Natural killer cell (primary cell): Measurements from ENCODE around the gene PPP1CB. TPM values are rescaled to one million over a fixed set of nuclear protein-coding genes. Genes with fewer than 3 reads are reported as not detected.

ENCODE experiments used
- ATAC-seq, 3 donors: fragments of 150-1000 bp in 2 of 3; fragments of 200-7000 bp in 1 of 3; cut with Tn5 transposase; 1 replicate in 1 of 3; 2 replicates in 2 of 3; pipeline ENCODE4 v1.10.0; 2021; ENCODE audit warnings: mild to moderate bottlenecking in 2 of 3, moderate library complexity in 2 of 3
- DNase-seq, 2 donors: peaks; one replicate each; pipeline versions ENCODE4 v3.0.0 to v3.0.0-alpha.2; 2013 to 2021; ENCODE audit warnings: mixed read lengths in 1 of 2
- H3K27ac ChIP-seq: one replicate; pipeline ENCODE4 v1.5.1; 2013; ENCODE audit warnings: mild to moderate bottlenecking, low read length
- H3K27me3 ChIP-seq: one replicate; pipeline ENCODE4 v1.6.1; 2013; ENCODE audit warnings: low read length; ENCODE audit not compliant: control insufficient read depth, insufficient read depth
- H3K36me3 ChIP-seq: one replicate; pipeline ENCODE4 v1.6.1; 2013; ENCODE audit warnings: low read length; ENCODE audit not compliant: control insufficient read depth, insufficient read depth
- H3K4me1 ChIP-seq: one replicate; pipeline ENCODE4 v1.6.1; 2013; ENCODE audit warnings: low read length; ENCODE audit not compliant: control insufficient read depth, insufficient read depth
- H3K4me3 ChIP-seq: one replicate; pipeline ENCODE4 v1.5.1; 2013; ENCODE audit warnings: low read length
- H3K9me3 ChIP-seq: one replicate; pipeline ENCODE4 v1.6.1; 2013; ENCODE audit warnings: low read length; ENCODE audit not compliant: control insufficient read depth, insufficient read depth
- H3K27ac Mint-ChIP-seq, 2 donors: one replicate each; pipeline ENCODE4 v1.8.0; 2022; ENCODE audit warnings: mild to moderate bottlenecking in 2 of 2, mixed read lengths in 2 of 2, moderate library complexity in 1 of 2
- H3K27me3 Mint-ChIP-seq, 2 donors: one replicate each; pipeline ENCODE4 v1.8.0; 2022; ENCODE audit warnings: low read depth in 2 of 2, mixed read lengths in 2 of 2
- H3K36me3 Mint-ChIP-seq: one replicate; pipeline ENCODE4 v1.8.0; 2022; ENCODE audit warnings: mixed read lengths
- H3K4me1 Mint-ChIP-seq, 2 donors: one replicate each; pipeline ENCODE4 v1.8.0; 2022; ENCODE audit warnings: mixed read lengths in 2 of 2
- H3K4me3 Mint-ChIP-seq: one replicate; pipeline ENCODE4 v1.8.0; 2022; ENCODE audit warnings: mild to moderate bottlenecking, moderate library complexity, mixed read lengths
- H3K9me3 Mint-ChIP-seq, 2 donors: one replicate each; pipeline ENCODE4 v1.8.0; 2022; ENCODE audit warnings: mixed read lengths in 2 of 2
- WGBS: methylation state at CpG from one replicate; pipeline ENCODE4 v1.1.7; 2013; ENCODE audit warnings: missing lambda C conversion rate; ENCODE audit not compliant: insufficient coverage; 5-methylcytosine and 5-hydroxymethylcytosine counted together
- intact Hi-C: fragments of 100-400 bp; cut with micrococcal nuclease; formaldehyde crosslinking; loops from one replicate; pipeline ENCODE4 v1.14.2; 2022
- total RNA-seq, 4 donors: library from RNA; stranded (reverse); fragments of 120-200 nt in 1 of 4; gene quantifications; one replicate each; pipeline versions ENCODE4 v1.2.3 to v1.2.4, GENCODE V29; 2013 to 2022
- TF ChIP-seq, protein P1 (sequence below): fragments of 200-600 bp; IDR thresholded peaks from one replicate; pipeline ENCODE4 v1.8.0; 2022; ENCODE audit warnings: antibody characterized with exemption

PPP1CB gene
- total RNA-seq, 3 donors from 2014 or later (not counting 1 experiment from before 2014, with no cell fraction given): 157 to 200 (median 181) TPM

DNA sequence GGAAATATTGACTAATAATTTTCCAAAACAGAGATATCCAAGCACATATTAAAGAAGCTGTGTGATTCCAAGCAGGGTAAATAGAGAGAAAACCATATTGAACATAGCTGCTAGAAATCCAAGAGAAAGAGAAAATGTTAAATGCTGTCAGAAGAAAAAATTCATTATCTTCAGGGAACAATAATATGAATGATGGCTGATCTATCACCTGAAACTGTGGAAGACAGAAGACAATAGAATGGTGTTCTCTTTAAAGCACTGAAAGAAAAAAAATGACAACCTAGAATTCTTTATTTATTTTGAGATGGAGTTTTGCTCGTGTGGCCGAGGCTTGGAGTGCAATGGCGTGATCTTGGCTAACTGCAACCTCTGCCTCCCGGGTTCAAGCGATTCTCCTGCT, 17.3 kb downstream of the PPP1CB start:
- Mint-ChIP-seq H3K4me3 (no peak overlapping the region), H3K36me3 (no peaks in the 10 kb centered on the region), H3K9me3 (no peaks in the 10 kb centered on the region), H3K27me3 (no peaks in the 10 kb centered on the region), H3K27ac (peak overlapping the region; percentile 17 to 26), H3K4me1 (peaks cover 72 to 85% of the 10 kb centered on the region in 2 donors)
- Histone ChIP-seq H3K27ac (no peak overlapping the region), H3K4me1 (peaks cover 10% of the 10 kb centered on the region), H3K27me3 (no peaks in the 10 kb centered on the region), H3K4me3 (no peak overlapping the region), H3K36me3 (no peaks in the 10 kb centered on the region), H3K9me3 (no peaks in the 10 kb centered on the region)
- WGBS: 100% methylated on average over 5 of the region's 5 CpGs
- TF ChIP-seq, protein P1, sequence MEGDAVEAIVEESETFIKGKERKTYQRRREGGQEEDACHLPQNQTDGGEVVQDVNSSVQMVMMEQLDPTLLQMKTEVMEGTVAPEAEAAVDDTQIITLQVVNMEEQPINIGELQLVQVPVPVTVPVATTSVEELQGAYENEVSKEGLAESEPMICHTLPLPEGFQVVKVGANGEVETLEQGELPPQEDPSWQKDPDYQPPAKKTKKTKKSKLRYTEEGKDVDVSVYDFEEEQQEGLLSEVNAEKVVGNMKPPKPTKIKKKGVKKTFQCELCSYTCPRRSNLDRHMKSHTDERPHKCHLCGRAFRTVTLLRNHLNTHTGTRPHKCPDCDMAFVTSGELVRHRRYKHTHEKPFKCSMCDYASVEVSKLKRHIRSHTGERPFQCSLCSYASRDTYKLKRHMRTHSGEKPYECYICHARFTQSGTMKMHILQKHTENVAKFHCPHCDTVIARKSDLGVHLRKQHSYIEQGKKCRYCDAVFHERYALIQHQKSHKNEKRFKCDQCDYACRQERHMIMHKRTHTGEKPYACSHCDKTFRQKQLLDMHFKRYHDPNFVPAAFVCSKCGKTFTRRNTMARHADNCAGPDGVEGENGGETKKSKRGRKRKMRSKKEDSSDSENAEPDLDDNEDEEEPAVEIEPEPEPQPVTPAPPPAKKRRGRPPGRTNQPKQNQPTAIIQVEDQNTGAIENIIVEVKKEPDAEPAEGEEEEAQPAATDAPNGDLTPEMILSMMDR: no peak
- ATAC-seq (no peak), DNase-seq (no peak)
- intact Hi-C loops: no loop called here

DNA sequence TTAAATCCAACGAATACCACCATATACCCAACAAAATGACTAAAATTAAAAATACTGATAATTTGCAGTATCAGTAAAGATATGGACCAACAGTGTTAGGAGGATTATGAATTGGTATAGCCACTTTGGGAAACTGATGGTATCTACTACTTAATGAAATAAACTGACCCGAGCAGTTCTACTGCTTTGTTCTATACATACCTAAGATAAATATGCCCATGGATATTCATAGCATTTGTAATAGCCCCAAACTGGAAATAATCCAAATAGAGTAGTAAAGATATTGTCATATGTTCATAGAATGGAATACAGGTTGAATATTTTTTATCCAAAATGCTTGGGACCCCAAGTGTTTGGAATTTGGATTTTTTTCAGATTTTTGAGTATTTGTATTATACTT, 20.7 kb downstream of the PPP1CB start:
- Mint-ChIP-seq H3K4me1 (peaks cover 62 to 69% of the 10 kb centered on the region in 2 donors), H3K27ac (no peak overlapping the region), H3K9me3 (no peaks in the 10 kb centered on the region), H3K27me3 (no peaks in the 10 kb centered on the region), H3K36me3 (no peaks in the 10 kb centered on the region), H3K4me3 (no peak overlapping the region)
- no peak overlapping the region for H3K4me3 ChIP-seq
- no peak overlapping the region for H3K27ac ChIP-seq
- ATAC-seq (no peak), DNase-seq (no peak)
- H3K9me3 ChIP-seq: no peaks in the 10 kb centered on the region
- intact Hi-C loops: no loop called here
- peaks cover 8% of the 10 kb centered on the region for H3K36me3 ChIP-seq
- TF ChIP-seq, protein P1: no peak
- no peaks in the 10 kb centered on the region for H3K27me3 ChIP-seq
- peaks cover 13% of the 10 kb centered on the region for H3K4me1 ChIP-seq
- WGBS: no CpG with 5 or more reads among the region's 2 CpGs

DNA sequence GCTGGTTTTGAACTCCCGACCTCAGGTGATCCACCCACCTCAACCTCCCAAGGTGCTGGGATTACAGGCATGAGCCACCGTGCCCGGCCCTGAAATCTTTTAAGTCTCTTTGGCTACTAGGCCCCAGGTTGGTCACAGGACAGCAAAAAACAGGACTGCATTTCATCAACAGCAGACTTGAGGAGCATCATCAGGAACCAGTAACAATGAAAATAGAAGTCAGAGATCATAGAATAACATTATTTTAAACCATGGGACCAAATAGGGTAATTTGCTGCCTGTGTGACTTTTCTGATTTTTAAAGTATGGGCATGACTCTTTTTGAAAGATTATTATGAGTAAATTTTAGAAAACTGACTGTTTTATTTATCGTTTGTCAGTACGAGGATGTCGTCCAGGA, 24.8 kb downstream of the PPP1CB start:
- no peaks in the 10 kb centered on the region for H3K9me3 Mint-ChIP-seq
- H3K36me3 Mint-ChIP-seq: no peaks in the 10 kb centered on the region
- TF ChIP-seq, protein P1: no peak
- H3K36me3 ChIP-seq: peaks cover 41% of the 10 kb centered on the region
- WGBS: 79% methylated on average over 6 of the region's 6 CpGs
- H3K27ac ChIP-seq: no peak overlapping the region
- H3K27me3 Mint-ChIP-seq: no peaks in the 10 kb centered on the region
- intact Hi-C loops: no loop called here
- H3K27ac Mint-ChIP-seq: peak overlapping the region; percentile 27 to 67
- peaks cover 31 to 33% of the 10 kb centered on the region in 2 donors for H3K4me1 Mint-ChIP-seq
- no peaks in the 10 kb centered on the region for H3K27me3 ChIP-seq
- ATAC-seq (no peak), DNase-seq (no peak)
- no peaks in the 10 kb centered on the region for H3K9me3 ChIP-seq
- H3K4me1 ChIP-seq: peaks cover 5% of the 10 kb centered on the region
- H3K4me3 ChIP-seq: no peak overlapping the region
- no peak overlapping the region for H3K4me3 Mint-ChIP-seq

DNA sequence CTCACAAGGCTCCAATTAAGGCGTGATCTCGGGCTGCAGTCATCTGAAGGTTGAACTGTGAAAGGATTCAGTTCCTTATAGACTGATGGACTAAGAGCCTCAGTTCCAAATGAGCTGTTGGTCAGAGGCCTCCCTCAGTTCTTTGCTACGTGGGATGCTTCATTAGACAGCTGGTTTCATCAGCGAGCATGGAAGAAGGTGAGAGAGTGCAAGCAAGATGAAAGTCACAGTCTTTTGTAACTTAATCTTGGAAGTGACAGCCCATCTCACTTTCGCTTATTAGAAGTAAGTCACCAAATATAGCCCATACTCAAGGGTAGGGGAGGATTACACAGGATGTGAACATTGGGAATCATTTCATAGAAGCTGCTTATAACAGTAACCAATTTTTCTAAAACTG, 26.8 kb downstream of the PPP1CB start:
- 100% methylated on average over 4 of the region's 5 CpGs for WGBS
- H3K27ac Mint-ChIP-seq: peak overlapping the region in 1 of 2 donors; percentile 18
- Histone ChIP-seq H3K9me3 (no peaks in the 10 kb centered on the region), H3K27ac (no peak overlapping the region), H3K4me1 (peaks cover 5% of the 10 kb centered on the region), H3K27me3 (no peaks in the 10 kb centered on the region), H3K4me3 (no peak overlapping the region), H3K36me3 (peaks cover 60% of the 10 kb centered on the region)
- no peaks in the 10 kb centered on the region for H3K9me3 Mint-ChIP-seq
- peaks cover 22 to 26% of the 10 kb centered on the region in 2 donors for H3K4me1 Mint-ChIP-seq
- no peak overlapping the region for H3K4me3 Mint-ChIP-seq
- TF ChIP-seq, protein P1: no peak
- intact Hi-C loops: no loop called here
- peaks cover 8% of the 10 kb centered on the region for H3K36me3 Mint-ChIP-seq
- DNase-seq: no peak
- ATAC-seq: no peak
- H3K27me3 Mint-ChIP-seq: no peaks in the 10 kb centered on the region
